HEK293 (cell line): ENCODE results near the gene NANOS2.

Experiments
- CTCF ChIA-PET: fragments of 350-600 bp; formaldehyde crosslinking; extraction: SDS; loops from one replicate; lab custom pipeline; 2021; ENCODE audit warnings: antibody characterized with exemption; lab: Yijun Ruan, JAX
- POLR2A ChIA-PET: fragments of 300-600 bp; formaldehyde crosslinking; extraction: SDS; loops from one replicate; lab custom pipeline; 2020; ENCODE audit warnings: antibody characterized with exemption, inconsistent platforms; lab: Yijun Ruan, JAX
- H3K27ac ChIP-seq: fragments of 200-500 bp; sonication (Bioruptor generic); 2 replicates; pipeline ENCODE4 v1.5.1; 2014; ENCODE audit warnings: low read depth, low read length, control low read depth, inconsistent platforms; ENCODE audit errors: extremely low read depth
- H3K36me3 ChIP-seq, 2 experiments: fragments of 200-500 bp in 1 of 2; sonication (Bioruptor generic) in 1 of 2; 1 replicate in 1 of 2; 2 replicates in 1 of 2; pipeline ENCODE4 v1.5.1; 2014 to 2017; ENCODE audit warnings: inconsistent platforms in 2 of 2, low read length in 2 of 2; ENCODE audit not compliant: control insufficient read depth in 2 of 2, insufficient read depth in 1 of 2
- H3K4me1 ChIP-seq: fragments of 200-500 bp; sonication (Bioruptor generic); 2 replicates; pipeline ENCODE4 v1.5.1; 2014; ENCODE audit warnings: mild to moderate bottlenecking, low read length, inconsistent platforms; ENCODE audit not compliant: control insufficient read depth, insufficient read depth
- H3K4me3 ChIP-seq: 2 replicates; pipeline ENCODE4 v1.5.1; 2011; ENCODE audit warnings: low read depth, mild to moderate bottlenecking, control low read depth, low read length, moderate library complexity
- H3K9me3 ChIP-seq: fragments of 200-500 bp; sonication (Bioruptor generic); 2 replicates; pipeline ENCODE4 v1.5.1; 2014; ENCODE audit warnings: low read depth, low read length, inconsistent platforms; ENCODE audit not compliant: control insufficient read depth, insufficient read depth
- FEZF1 ChIP-seq: fragments of 450-650 bp; formaldehyde crosslinking; IDR thresholded peaks from 2 replicates; pipeline ENCODE4 v1.5.1; 2016; ENCODE audit warnings: missing biosample characterization, missing genetic modification characterization
- OSR2 ChIP-seq: fragments of 450-650 bp; formaldehyde crosslinking; IDR thresholded peaks from 2 replicates; pipeline ENCODE4 v1.5.1; 2016; ENCODE audit warnings: missing biosample characterization, missing genetic modification characterization
- PRDM10 ChIP-seq: fragments of 450-650 bp; formaldehyde crosslinking; IDR thresholded peaks from 2 replicates; pipeline ENCODE4 v1.5.1; 2016; ENCODE audit warnings: missing biosample characterization, missing genetic modification characterization
- SP2 ChIP-seq: fragments of 450-650 bp; formaldehyde crosslinking; IDR thresholded peaks from 2 replicates; pipeline ENCODE4 v1.5.1; 2016; ENCODE audit warnings: missing biosample characterization, missing genetic modification characterization
- ZBTB11 ChIP-seq: fragments of 450-650 bp; formaldehyde crosslinking; conservative IDR thresholded peaks from 2 replicates; pipeline ENCODE4 v1.5.1; 2016; ENCODE audit warnings: low read depth, missing biosample characterization, missing genetic modification characterization
- ZBTB21 ChIP-seq: fragments of 450-650 bp; formaldehyde crosslinking; IDR thresholded peaks from 2 replicates; pipeline ENCODE4 v1.5.1; 2017; ENCODE audit warnings: missing biosample characterization, missing genetic modification characterization
- ZIC2 ChIP-seq: fragments of 450-650 bp; formaldehyde crosslinking; IDR thresholded peaks from 2 replicates; pipeline ENCODE4 v1.5.1; 2016; ENCODE audit warnings: missing biosample characterization, missing genetic modification characterization
- ZNF394 ChIP-seq: fragments of 450-650 bp; formaldehyde crosslinking; IDR thresholded peaks from 2 replicates; pipeline ENCODE4 v1.5.1; 2016; ENCODE audit warnings: missing biosample characterization, missing genetic modification characterization, mild to moderate bottlenecking, moderate library complexity, borderline replicate concordance
- ZNF398 ChIP-seq: fragments of 450-650 bp; formaldehyde crosslinking; IDR thresholded peaks from 2 replicates; pipeline ENCODE4 v1.5.1; 2017; ENCODE audit warnings: missing biosample characterization, missing genetic modification characterization
- ZNF473 ChIP-seq: fragments of 450-650 bp; formaldehyde crosslinking; IDR thresholded peaks from 2 replicates; pipeline ENCODE4 v1.5.1; 2017; ENCODE audit warnings: missing biosample characterization, missing genetic modification characterization
- ZNF518A ChIP-seq: fragments of 450-650 bp; formaldehyde crosslinking; conservative IDR thresholded peaks from 2 replicates; pipeline ENCODE4 v1.5.1; 2016; ENCODE audit warnings: low read depth, missing biosample characterization, missing genetic modification characterization
- ZNF621 ChIP-seq: fragments of 450-650 bp; formaldehyde crosslinking; IDR thresholded peaks from 2 replicates; pipeline ENCODE4 v1.5.1; 2017; ENCODE audit warnings: missing biosample characterization, missing genetic modification characterization
- ZNF629 ChIP-seq: fragments of 450-650 bp; formaldehyde crosslinking; IDR thresholded peaks from 2 replicates; pipeline ENCODE4 v1.5.1; 2017; ENCODE audit warnings: missing biosample characterization, missing genetic modification characterization
- ZNF639 ChIP-seq: fragments of 450-650 bp; formaldehyde crosslinking; IDR thresholded peaks from 2 replicates; pipeline ENCODE4 v1.5.1; 2016; ENCODE audit warnings: missing biosample characterization, missing genetic modification characterization
- ZNF658 ChIP-seq: fragments of 450-650 bp; formaldehyde crosslinking; IDR thresholded peaks from 2 replicates; pipeline ENCODE4; 2016; ENCODE audit warnings: missing biosample characterization, missing genetic modification characterization
- ZNF701 ChIP-seq: fragments of 450-650 bp; formaldehyde crosslinking; IDR thresholded peaks from 2 replicates; pipeline ENCODE4 v1.5.1; 2016; ENCODE audit warnings: missing biosample characterization, missing genetic modification characterization

NANOS2 gene

GRCh38 chr19:45939792-45940514, 25.4 kb upstream of the NANOS2 start:
- Histone ChIP-seq H3K4me1 (no peaks in the 10 kb centered on the region), H3K36me3 (no peaks in the 10 kb centered on the region; a peak in 1 of 3 replicates), H3K4me3 (no peak overlapping the region), H3K9me3 (no peaks in the 10 kb centered on the region), H3K27ac (no peak overlapping the region)
- POLR2A ChIA-PET, result no interaction called here
- CTCF ChIA-PET, result no interaction called here
- TF ChIP-seq ZNF639 (tag by site-specific recombination), result no peak
- 0 out of 2 replicates have a peak, but pooled peaks have one; percentile 14 for TF ChIP-seq ZNF398
- no peak for TF ChIP-seq ZNF701 (tag by site-specific recombination)
- 0 out of 2 replicates have a peak, but pooled peaks have one; percentile 16 for TF ChIP-seq PRDM10 (tag by site-specific recombination)

GRCh38 chr19:45938733-45939319, 24.2 kb upstream of the NANOS2 start:
- H3K4me3 ChIP-seq, result no peak overlapping the region
- H3K27ac ChIP-seq, result no peak overlapping the region
- ChIA-PET CTCF (no interaction called here), POLR2A (no interaction called here)
- no peaks in the 10 kb centered on the region; a peak in 1 of 3 replicates for H3K36me3 ChIP-seq
- no peaks in the 10 kb centered on the region for H3K4me1 ChIP-seq
- no peaks in the 10 kb centered on the region for H3K9me3 ChIP-seq
- TF ChIP-seq ZNF658 (tag by site-specific recombination), result no peak
- TF ChIP-seq ZNF621 (tag by site-specific recombination), result no peak
- TF ChIP-seq ZIC2, result no peak
- TF ChIP-seq ZNF473 (tag by site-specific recombination), result no peak
- TF ChIP-seq ZNF629 (tag by site-specific recombination), result peak; percentile 75
- TF ChIP-seq ZBTB21 (tag by site-specific recombination), result peak; percentile 77
- TF ChIP-seq ZNF518A, result peak; percentile 60
- TF ChIP-seq ZBTB11, result 0 out of 2 replicates have a peak, but pooled peaks have one; percentile 29
- TF ChIP-seq SP2, result 0 out of 2 replicates have a peak, but pooled peaks have one; percentile 7
- no peak for TF ChIP-seq ZNF394 (tag by site-specific recombination)
- TF ChIP-seq FEZF1 (tag by site-specific recombination), result no peak
- no peak for TF ChIP-seq OSR2 (tag by site-specific recombination)
